HepG2 (cell line): ENCODE results near the gene HNRNPA2B1. TPM values are rescaled to one million over a fixed set of nuclear protein-coding genes. Genes with fewer than 3 reads are reported as not detected.
A peak's percentile ranks its signal among the peaks of the same experiment; 100 is the strongest.

Experiments used
- AHDC1 ChIP-seq: sonication (generic); formaldehyde crosslinking; IDR thresholded peaks from 2 replicates; pipeline ENCODE4 v1.5.1; 2020; ENCODE audit warnings: mild to moderate bottlenecking, missing genetic modification reagents, borderline replicate concordance
- CEBPB ChIP-seq: IDR thresholded peaks from 2 replicates; pipeline ENCODE4 v1.6.1; 2011; ENCODE audit warnings: low read depth, low read length, improper control_type of control experiment, borderline replicate concordance
- E2F1 ChIP-seq: sonication (generic); formaldehyde crosslinking; IDR thresholded peaks from 2 replicates; pipeline ENCODE4 v1.5.0; 2020; ENCODE audit warnings: missing genetic modification reagents
- GLI4 ChIP-seq: sonication (generic); formaldehyde crosslinking; IDR thresholded peaks from 2 replicates; pipeline ENCODE4 v1.5.1; 2020; ENCODE audit warnings: missing genetic modification reagents, mild to moderate bottlenecking, moderate library complexity, borderline replicate concordance
- HDAC1 ChIP-seq: sonication (generic); formaldehyde crosslinking; IDR thresholded peaks from 2 replicates; pipeline ENCODE4 v1.5.1; 2020; ENCODE audit warnings: mild to moderate bottlenecking, missing genetic modification reagents
- POLR2G ChIP-seq: fragments of 200-400 bp; formaldehyde crosslinking; IDR thresholded peaks from 2 replicates; pipeline ENCODE4 v1.6.1; 2018; ENCODE audit warnings: mild to moderate bottlenecking, low read depth, low read length, moderate library complexity
- SMAD9 ChIP-seq: sonication (generic); formaldehyde crosslinking; IDR thresholded peaks from 2 replicates; pipeline ENCODE4 v1.5.1; 2020; ENCODE audit warnings: mild to moderate bottlenecking, missing genetic modification reagents
- ZGPAT ChIP-seq: IDR thresholded peaks from 2 replicates; pipeline ENCODE4 v1.6.1; 2016; ENCODE audit warnings: mild to moderate bottlenecking
- ZNF326 ChIP-seq: sonication (generic); formaldehyde crosslinking; IDR thresholded peaks from 2 replicates; pipeline ENCODE4 v1.4.0; 2020; ENCODE audit warnings: missing genetic modification reagents, borderline replicate concordance
- ZNF550 ChIP-seq: sonication (generic); formaldehyde crosslinking; IDR thresholded peaks from 2 replicates; pipeline ENCODE4 v1.4.0; 2020; ENCODE audit warnings: mild to moderate bottlenecking, missing genetic modification reagents, borderline replicate concordance
- polyA plus RNA-seq, 8 experiments: library from polyadenylated mRNA; depleted of rRNA in 3 of 8; stranded (reverse) in 7 of 8; unstranded in 1 of 8; fragments of >200 nt; fragmentation: Illumina TruSeq in 4 of 8; extraction: Trizol in 4 of 8; gene quantifications; 2 replicates each; pipeline versions ENCODE4 v1.2.1 to v1.2.3, GENCODE V29; 2011 to 2016; ENCODE audit warnings: low read depth in 4 of 8, missing spikeins in 1 of 8, mixed read lengths in 1 of 8; ENCODE audit not compliant: insufficient read depth in 1 of 8
- total RNA-seq, 5 experiments: library from RNA; depleted of rRNA; stranded (reverse); fragments of >200 nt; fragmentation: Illumina TruSeq; extraction: Trizol; gene quantifications; 2 replicates each; pipeline ENCODE4 v1.2.3, GENCODE V29; 2016; ENCODE audit warnings: low read depth in 1 of 5
- TF ChIP-seq, protein P1 (sequence below): IDR thresholded peaks from 2 replicates; pipeline ENCODE4 v1.6.1; 2016; ENCODE audit warnings: low read depth, control low read depth
- TF ChIP-seq, protein P2 (sequence below): sonication (generic); formaldehyde crosslinking; IDR thresholded peaks from 2 replicates; pipeline ENCODE4 v1.4.0; 2020; ENCODE audit warnings: missing genetic modification reagents
- TF ChIP-seq, protein P3 (sequence below): sonication (generic); formaldehyde crosslinking; IDR thresholded peaks from 2 replicates; pipeline ENCODE4 v1.5.1; 2020; ENCODE audit warnings: mild to moderate bottlenecking, moderate library complexity, missing genetic modification reagents

The HNRNPA2B1 gene
- total and polyA plus RNA-seq, 2 of the 13 experiments (the other 11 are each of a cell fraction or from before 2014, with no cell fraction given): 193 to 412 TPM

- TF ChIP-seq E2F1: no peak
- TF ChIP-seq, protein P1, sequence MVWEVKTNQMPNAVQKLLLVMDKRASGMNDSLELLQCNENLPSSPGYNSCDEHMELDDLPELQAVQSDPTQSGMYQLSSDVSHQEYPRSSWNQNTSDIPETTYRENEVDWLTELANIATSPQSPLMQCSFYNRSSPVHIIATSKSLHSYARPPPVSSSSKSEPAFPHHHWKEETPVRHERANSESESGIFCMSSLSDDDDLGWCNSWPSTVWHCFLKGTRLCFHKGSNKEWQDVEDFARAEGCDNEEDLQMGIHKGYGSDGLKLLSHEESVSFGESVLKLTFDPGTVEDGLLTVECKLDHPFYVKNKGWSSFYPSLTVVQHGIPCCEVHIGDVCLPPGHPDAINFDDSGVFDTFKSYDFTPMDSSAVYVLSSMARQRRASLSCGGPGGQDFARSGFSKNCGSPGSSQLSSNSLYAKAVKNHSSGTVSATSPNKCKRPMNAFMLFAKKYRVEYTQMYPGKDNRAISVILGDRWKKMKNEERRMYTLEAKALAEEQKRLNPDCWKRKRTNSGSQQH (CRISPR knock-in tag): peak; percentile 19; the same call in 1 of the 2 replicates
- TF ChIP-seq AHDC1 (CRISPR knock-in tag): 0 out of 2 replicates have a peak, but pooled peaks have one; percentile 7
- no peak for TF ChIP-seq CEBPB
- TF ChIP-seq POLR2G: no peak
- TF ChIP-seq ZNF326: no peak
- TF ChIP-seq GLI4 (CRISPR knock-in tag): no peak
- TF ChIP-seq, protein P2, sequence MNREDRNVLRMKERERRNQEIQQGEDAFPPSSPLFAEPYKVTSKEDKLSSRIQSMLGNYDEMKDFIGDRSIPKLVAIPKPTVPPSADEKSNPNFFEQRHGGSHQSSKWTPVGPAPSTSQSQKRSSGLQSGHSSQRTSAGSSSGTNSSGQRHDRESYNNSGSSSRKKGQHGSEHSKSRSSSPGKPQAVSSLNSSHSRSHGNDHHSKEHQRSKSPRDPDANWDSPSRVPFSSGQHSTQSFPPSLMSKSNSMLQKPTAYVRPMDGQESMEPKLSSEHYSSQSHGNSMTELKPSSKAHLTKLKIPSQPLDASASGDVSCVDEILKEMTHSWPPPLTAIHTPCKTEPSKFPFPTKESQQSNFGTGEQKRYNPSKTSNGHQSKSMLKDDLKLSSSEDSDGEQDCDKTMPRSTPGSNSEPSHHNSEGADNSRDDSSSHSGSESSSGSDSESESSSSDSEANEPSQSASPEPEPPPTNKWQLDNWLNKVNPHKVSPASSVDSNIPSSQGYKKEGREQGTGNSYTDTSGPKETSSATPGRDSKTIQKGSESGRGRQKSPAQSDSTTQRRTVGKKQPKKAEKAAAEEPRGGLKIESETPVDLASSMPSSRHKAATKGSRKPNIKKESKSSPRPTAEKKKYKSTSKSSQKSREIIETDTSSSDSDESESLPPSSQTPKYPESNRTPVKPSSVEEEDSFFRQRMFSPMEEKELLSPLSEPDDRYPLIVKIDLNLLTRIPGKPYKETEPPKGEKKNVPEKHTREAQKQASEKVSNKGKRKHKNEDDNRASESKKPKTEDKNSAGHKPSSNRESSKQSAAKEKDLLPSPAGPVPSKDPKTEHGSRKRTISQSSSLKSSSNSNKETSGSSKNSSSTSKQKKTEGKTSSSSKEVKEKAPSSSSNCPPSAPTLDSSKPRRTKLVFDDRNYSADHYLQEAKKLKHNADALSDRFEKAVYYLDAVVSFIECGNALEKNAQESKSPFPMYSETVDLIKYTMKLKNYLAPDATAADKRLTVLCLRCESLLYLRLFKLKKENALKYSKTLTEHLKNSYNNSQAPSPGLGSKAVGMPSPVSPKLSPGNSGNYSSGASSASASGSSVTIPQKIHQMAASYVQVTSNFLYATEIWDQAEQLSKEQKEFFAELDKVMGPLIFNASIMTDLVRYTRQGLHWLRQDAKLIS (CRISPR knock-in tag): peak; percentile 33; the same call in 1 of the 2 replicates
- TF ChIP-seq, protein P3, sequence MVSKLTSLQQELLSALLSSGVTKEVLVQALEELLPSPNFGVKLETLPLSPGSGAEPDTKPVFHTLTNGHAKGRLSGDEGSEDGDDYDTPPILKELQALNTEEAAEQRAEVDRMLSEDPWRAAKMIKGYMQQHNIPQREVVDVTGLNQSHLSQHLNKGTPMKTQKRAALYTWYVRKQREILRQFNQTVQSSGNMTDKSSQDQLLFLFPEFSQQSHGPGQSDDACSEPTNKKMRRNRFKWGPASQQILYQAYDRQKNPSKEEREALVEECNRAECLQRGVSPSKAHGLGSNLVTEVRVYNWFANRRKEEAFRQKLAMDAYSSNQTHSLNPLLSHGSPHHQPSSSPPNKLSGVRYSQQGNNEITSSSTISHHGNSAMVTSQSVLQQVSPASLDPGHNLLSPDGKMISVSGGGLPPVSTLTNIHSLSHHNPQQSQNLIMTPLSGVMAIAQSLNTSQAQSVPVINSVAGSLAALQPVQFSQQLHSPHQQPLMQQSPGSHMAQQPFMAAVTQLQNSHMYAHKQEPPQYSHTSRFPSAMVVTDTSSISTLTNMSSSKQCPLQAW (CRISPR knock-in tag): no peak
- TF ChIP-seq ZGPAT (CRISPR knock-in tag): peak; percentile 51; the same call in 1 of the 2 replicates
- no peak for TF ChIP-seq HDAC1 (CRISPR knock-in tag)
- TF ChIP-seq ZNF550 (CRISPR knock-in tag): peak; percentile 21; the same call in 1 of the 2 replicates
- TF ChIP-seq SMAD9 (CRISPR knock-in tag): 0 out of 2 replicates have a peak, but pooled peaks have one; percentile 3
These were observed 505 bp downstream of the HNRNPA2B1 start (continued) for GRCh38 chr7:26200038-26200443.
